ENCODE data around the gene KHK.

- TF ChIP-seq POLR2A (IDR thresholded peaks at IDR 0.05): no peak
- TF ChIP-seq, protein P1, sequence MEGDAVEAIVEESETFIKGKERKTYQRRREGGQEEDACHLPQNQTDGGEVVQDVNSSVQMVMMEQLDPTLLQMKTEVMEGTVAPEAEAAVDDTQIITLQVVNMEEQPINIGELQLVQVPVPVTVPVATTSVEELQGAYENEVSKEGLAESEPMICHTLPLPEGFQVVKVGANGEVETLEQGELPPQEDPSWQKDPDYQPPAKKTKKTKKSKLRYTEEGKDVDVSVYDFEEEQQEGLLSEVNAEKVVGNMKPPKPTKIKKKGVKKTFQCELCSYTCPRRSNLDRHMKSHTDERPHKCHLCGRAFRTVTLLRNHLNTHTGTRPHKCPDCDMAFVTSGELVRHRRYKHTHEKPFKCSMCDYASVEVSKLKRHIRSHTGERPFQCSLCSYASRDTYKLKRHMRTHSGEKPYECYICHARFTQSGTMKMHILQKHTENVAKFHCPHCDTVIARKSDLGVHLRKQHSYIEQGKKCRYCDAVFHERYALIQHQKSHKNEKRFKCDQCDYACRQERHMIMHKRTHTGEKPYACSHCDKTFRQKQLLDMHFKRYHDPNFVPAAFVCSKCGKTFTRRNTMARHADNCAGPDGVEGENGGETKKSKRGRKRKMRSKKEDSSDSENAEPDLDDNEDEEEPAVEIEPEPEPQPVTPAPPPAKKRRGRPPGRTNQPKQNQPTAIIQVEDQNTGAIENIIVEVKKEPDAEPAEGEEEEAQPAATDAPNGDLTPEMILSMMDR (IDR thresholded peaks at IDR 0.05): no peak
Observed at GRCh38 chr2:27057184-27057583, 29.4 kb upstream of the KHK start.
